Endothelial cell of umbilical vein (primary cell): ENCODE results near the gene NGF. TPM values are rescaled to one million over a fixed set of nuclear protein-coding genes. Genes with fewer than 3 reads are reported as not detected.

Experiments
- BruUV-seq: library from RNA; stranded (reverse); fragments of 400-500 nt; replicated peaks from 2 replicates; lab custom pipeline; 2021; lab: Mats Ljungman, UMichigan
- CTCF ChIA-PET: fragments of 300-600, 350-600 bp; sonication (Branson Sonifier 250); formaldehyde crosslinking; loops from one replicate; lab custom pipeline; 2021; ENCODE audit warnings: antibody characterized with exemption, inconsistent platforms; lab: Charles Lee
- POLR2A ChIA-PET: fragments of 300-600, 350-600 bp; sonication (Branson Sonifier 250); formaldehyde crosslinking; loops from one replicate; lab custom pipeline; 2021; ENCODE audit warnings: antibody characterized with exemption, inconsistent platforms; lab: Charles Lee
- DNase-seq: peaks from one replicate; pipeline ENCODE4 v3.0.0-alpha.2; 2011; ENCODE audit warnings: low read depth, low spot score
- FAIRE-seq: peaks from 2 replicates; lab custom pipeline; 2011; peaks lifted over from hg19 to GRCh38; lab: Jason Lieb, UNC
- H2AFZ ChIP-seq: 2 replicates; pipeline ENCODE4 v1.6.0; 2012; ENCODE audit warnings: low read depth, low read length, control low read depth, inconsistent platforms
- H3K27ac ChIP-seq: 2 replicates; pipeline ENCODE4 v1.5.1; 2011; ENCODE audit warnings: low read depth, mild to moderate bottlenecking, control low read depth, low read length, moderate library complexity; ENCODE audit not compliant: insufficient read depth
- H3K27me3 ChIP-seq, 2 experiments: 2 replicates each; pipeline versions ENCODE4 v1.6.0 to v1.6.1; 2011; ENCODE audit warnings: low read length in 2 of 2, mixed read lengths in 1 of 2; ENCODE audit not compliant: control insufficient read depth in 2 of 2, insufficient read depth in 2 of 2
- H3K36me3 ChIP-seq, 2 experiments: 2 replicates in 1 of 2; 3 replicates in 1 of 2; pipeline ENCODE4 v1.5.1; 2011; ENCODE audit warnings: low read length in 2 of 2, mild to moderate bottlenecking in 1 of 2, moderate library complexity in 1 of 2; ENCODE audit not compliant: control insufficient read depth in 2 of 2, insufficient read depth in 2 of 2; ENCODE audit errors: extremely low read depth in 1 of 2
- H3K4me1 ChIP-seq: 3 replicates; pipeline ENCODE4 v1.5.1; 2011; ENCODE audit warnings: mild to moderate bottlenecking, low read length; ENCODE audit not compliant: control insufficient read depth, insufficient read depth; ENCODE audit errors: extremely low read depth
- H3K4me2 ChIP-seq: 2 replicates; pipeline ENCODE4 v1.6.1; 2011; ENCODE audit warnings: low read length, control low read depth, mixed read lengths; ENCODE audit not compliant: insufficient read depth
- H3K4me3 ChIP-seq, 3 experiments: fragments of 200-600 bp in 1 of 3; sonication (generic), shearing (Covaris generic) in 1 of 3; replicated peaks in 1 of 3; 2 replicates each; pipeline ENCODE4 v1.5.1; 2011 to 2016; ENCODE audit warnings: control low read depth in 3 of 3, low read length in 3 of 3, mild to moderate bottlenecking in 2 of 3, inconsistent platforms in 1 of 3, low read depth in 1 of 3, moderate library complexity in 1 of 3; ENCODE audit not compliant: insufficient read depth in 1 of 3
- H3K79me2 ChIP-seq: 2 replicates; pipeline ENCODE4 v1.6.0; 2012; ENCODE audit warnings: low read length, inconsistent platforms; ENCODE audit not compliant: control insufficient read depth, insufficient read depth
- H3K9ac ChIP-seq: replicated peaks from 2 replicates; pipeline ENCODE3; 2011; ENCODE audit warnings: low read length, control low read depth; ENCODE audit not compliant: insufficient read depth; ENCODE audit errors: extremely low read depth
- H3K9me1 ChIP-seq: replicated peaks from 3 replicates; pipeline ENCODE4 v1.6.0; 2011; ENCODE audit warnings: mild to moderate bottlenecking, low read length; ENCODE audit not compliant: control insufficient read depth, insufficient read depth; ENCODE audit errors: extremely low read depth
- H3K9me3 ChIP-seq: replicated peaks from 2 replicates; pipeline ENCODE4 v1.5.1; 2012; ENCODE audit warnings: low read length, inconsistent platforms; ENCODE audit not compliant: control insufficient read depth, insufficient read depth
- H4K20me1 ChIP-seq: replicated peaks from 2 replicates; pipeline ENCODE3; 2011; ENCODE audit warnings: mild to moderate bottlenecking, low read length; ENCODE audit not compliant: control insufficient read depth, insufficient read depth; ENCODE audit errors: extremely low read depth
- CTCF ChIP-seq, 2 donors: IDR thresholded peaks; 1 replicate in 1 of 2; 2 replicates in 1 of 2; pipeline ENCODE4 v1.5.1; 2011; ENCODE audit warnings: low read length in 2 of 2, mild to moderate bottlenecking in 2 of 2, moderate library complexity in 2 of 2, control low read depth in 1 of 2, inconsistent platforms in 1 of 2, low read depth in 1 of 2; ENCODE audit not compliant: insufficient read depth in 1 of 2; ENCODE audit errors: extremely low read depth in 1 of 2
- EZH2 ChIP-seq: IDR thresholded peaks from 2 replicates; pipeline ENCODE4 v1.6.1; 2012; ENCODE audit warnings: borderline replicate concordance, low read depth, mild to moderate bottlenecking, moderate library complexity, low read length, inconsistent platforms; ENCODE audit not compliant: severe bottlenecking
- FOS ChIP-seq: IDR thresholded peaks from 2 replicates; pipeline ENCODE4 v1.6.1; 2011; ENCODE audit warnings: mild to moderate bottlenecking, low read length, moderate library complexity, borderline replicate concordance; ENCODE audit not compliant: insufficient read depth
- GATA2 ChIP-seq: IDR thresholded peaks from 2 replicates; pipeline ENCODE4 v1.7.0; 2011; ENCODE audit warnings: low read depth, mild to moderate bottlenecking, moderate library complexity, mixed read lengths, low read length; ENCODE audit not compliant: insufficient read length, insufficient read depth
- POLR2AphosphoS5 ChIP-seq: IDR thresholded peaks from 2 replicates; pipeline ENCODE4 v1.6.1; 2012; ENCODE audit warnings: low read depth, mild to moderate bottlenecking, control low read depth, low read length, moderate library complexity; ENCODE audit not compliant: insufficient read depth
- dilution Hi-C: fragments of 300-500 bp; cut with MboI; formaldehyde crosslinking; loops from one replicate; pipeline ENCODE4 v1.15.0; 2019; ENCODE audit warnings: low sequenced_read_pairs; ENCODE audit not compliant: extremely low pct_ligation_motif_present
- intact Hi-C: fragments of 100-400 bp; cut with micrococcal nuclease; formaldehyde crosslinking; loops from one replicate; pipeline ENCODE4 v1.10.0; 2022
- polyA plus RNA-seq, 4 experiments: library from polyadenylated mRNA; depleted of rRNA in 3 of 4; stranded (reverse) in 3 of 4; unstranded in 1 of 4; fragments of >200 nt; gene quantifications; 2 replicates each; pipeline versions ENCODE4 v1.2.1 to v1.2.3, GENCODE V29; 2011 to 2012; ENCODE audit warnings: missing spikeins in 1 of 4
- total RNA-seq: library from RNA; stranded (reverse); gene quantifications from 2 replicates; pipeline ENCODE4 v1.2.3, GENCODE V29; 2021

NGF gene
- total and polyA plus RNA-seq, 2 donors (not counting 3 experiments of a cell fraction or from before 2014, with no cell fraction given), result not detected

GRCh38 chr1:115239148-115239422 lies 99.0 kb downstream of the NGF start:
- H3K9ac ChIP-seq, result no peak overlapping the region
- no peak for FAIRE-seq
- POLR2A ChIA-PET, result no interaction called here

GRCh38 chr1:115238336-115239147 lies 99.5 kb downstream of the NGF start:
- no TSS peak for BruUV-seq

More at GRCh38 chr1:115239148-115239422, 99.0 kb downstream of the NGF start:
- no peaks in the 10 kb centered on the region for H3K27me3 ChIP-seq
- H3K27ac ChIP-seq, result no peak overlapping the region
- no TSS peak for BruUV-seq
- H3K9me3 ChIP-seq, result no peaks in the 10 kb centered on the region
- H3K9me1 ChIP-seq, result no peaks in the 10 kb centered on the region
- no peak for DNase-seq
- no peaks in the 10 kb centered on the region for H3K79me2 ChIP-seq
- H3K36me3 ChIP-seq, result no peaks in the 10 kb centered on the region
- CTCF ChIA-PET, result interaction anchor here (0.6 kb wide), 1 partner anchor 126 kb away, joined by 3 read pairs; no protein-coding TSS in a partner anchor
- no peaks in the 10 kb centered on the region for H3K4me1 ChIP-seq
- dilution Hi-C loops, result no loop called here
- TF ChIP-seq GATA2 (no peak), EZH2 (no peak)
- intact Hi-C loops, result no loop called here
- H4K20me1 ChIP-seq, result no peaks in the 10 kb centered on the region
- H3K4me3 ChIP-seq, result no peak overlapping the region
- H3K4me2 ChIP-seq, result no peak overlapping the region
- no peak overlapping the region for H2AFZ ChIP-seq

More at GRCh38 chr1:115238336-115239147, 99.5 kb downstream of the NGF start:
- H3K4me3 ChIP-seq, result no peak overlapping the region
- no peak overlapping the region for H3K9ac ChIP-seq
- no peaks in the 10 kb centered on the region for H3K9me1 ChIP-seq
- no peak for FAIRE-seq
- dilution Hi-C loops (no loop called here), intact Hi-C loops (no loop called here)
- H3K27me3 ChIP-seq, result no peaks in the 10 kb centered on the region
- H3K4me1 ChIP-seq, result no peaks in the 10 kb centered on the region
- H3K9me3 ChIP-seq, result no peaks in the 10 kb centered on the region
- no peaks in the 10 kb centered on the region for H3K79me2 ChIP-seq
- no peak overlapping the region for H3K4me2 ChIP-seq
- ChIA-PET CTCF (interaction anchor here (0.6 kb wide), 1 partner anchor 126 kb away, joined by 3 read pairs; no protein-coding TSS in a partner anchor), POLR2A (no interaction called here)
- no peak overlapping the region for H3K27ac ChIP-seq
- no peak for TF ChIP-seq FOS
- no peak for TF ChIP-seq GATA2
- TF ChIP-seq POLR2AphosphoS5, result no peak
- no peak for TF ChIP-seq CTCF (IDR thresholded peaks at IDR 0.05; ENCODE audit: extremely low read depth in 1 of 2, insufficient read depth in 1 of 2, low read depth in 1 of 2, low read length in 2 of 2)
- DNase-seq, result no peak
- no peaks in the 10 kb centered on the region for H4K20me1 ChIP-seq
- no peak overlapping the region for H2AFZ ChIP-seq
- no peaks in the 10 kb centered on the region for H3K36me3 ChIP-seq
